Stimulated activated CD8-positive, alpha-beta memory T cell treated with anti-CD3 and anti-CD28 coated beads, Interleukin-15, amount 100 ng/mL, for 4 hours (primary cell): ENCODE results near the gene TMEM253.

Source experiments
- DNase-seq, 2 donors: peaks; one replicate each; pipeline ENCODE4 v3.0.0-alpha.2; 2020; ENCODE audit warnings: low read depth in 2 of 2

The TMEM253 gene

DNA sequence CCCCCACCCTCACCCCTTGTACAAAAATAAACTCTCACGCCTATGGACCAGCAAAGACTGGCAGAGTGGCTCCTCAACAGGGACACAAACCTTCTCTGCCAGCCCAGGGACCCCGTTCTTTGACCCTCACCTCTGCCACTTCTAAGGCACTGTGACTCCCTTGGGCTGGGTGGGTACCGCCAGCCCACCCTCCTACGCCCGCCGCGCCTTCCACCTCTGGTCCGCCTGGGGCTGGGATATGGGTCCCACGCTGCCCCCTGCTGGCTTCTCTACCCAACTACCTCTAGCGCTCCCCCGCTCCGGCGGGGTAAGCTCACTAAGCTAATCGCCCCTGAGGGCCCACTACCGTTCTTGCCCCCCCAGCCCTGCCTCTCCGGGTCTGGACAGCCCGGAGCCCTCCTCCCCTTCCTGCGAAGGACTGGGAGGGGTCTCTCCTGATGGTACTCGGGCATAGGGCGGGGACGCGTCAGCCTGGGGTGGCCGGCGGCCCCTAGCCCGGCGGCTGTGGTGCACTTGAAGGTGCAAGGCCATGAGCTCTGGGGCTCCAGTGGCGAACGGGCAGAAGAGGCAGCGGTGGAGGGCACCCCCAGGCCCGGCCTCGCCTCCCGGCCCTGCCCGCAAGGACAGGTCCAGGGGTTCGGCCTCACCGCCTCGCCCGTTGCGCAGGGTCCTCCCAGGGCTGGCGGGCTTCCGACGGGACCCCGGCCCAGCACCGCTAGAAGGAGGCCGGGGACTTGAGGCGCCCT lies 10.5 kb upstream of the TMEM253 start:
- DNase-seq, result no peak

- DNase-seq, result no peak
Observed at GRCh38 chr14:21090940-21091663, 9.8 kb upstream of the TMEM253 start.

- DNase-seq, result no peak
Observed at GRCh38 chr14:21091821-21092272, 9.0 kb upstream of the TMEM253 start.

DNA sequence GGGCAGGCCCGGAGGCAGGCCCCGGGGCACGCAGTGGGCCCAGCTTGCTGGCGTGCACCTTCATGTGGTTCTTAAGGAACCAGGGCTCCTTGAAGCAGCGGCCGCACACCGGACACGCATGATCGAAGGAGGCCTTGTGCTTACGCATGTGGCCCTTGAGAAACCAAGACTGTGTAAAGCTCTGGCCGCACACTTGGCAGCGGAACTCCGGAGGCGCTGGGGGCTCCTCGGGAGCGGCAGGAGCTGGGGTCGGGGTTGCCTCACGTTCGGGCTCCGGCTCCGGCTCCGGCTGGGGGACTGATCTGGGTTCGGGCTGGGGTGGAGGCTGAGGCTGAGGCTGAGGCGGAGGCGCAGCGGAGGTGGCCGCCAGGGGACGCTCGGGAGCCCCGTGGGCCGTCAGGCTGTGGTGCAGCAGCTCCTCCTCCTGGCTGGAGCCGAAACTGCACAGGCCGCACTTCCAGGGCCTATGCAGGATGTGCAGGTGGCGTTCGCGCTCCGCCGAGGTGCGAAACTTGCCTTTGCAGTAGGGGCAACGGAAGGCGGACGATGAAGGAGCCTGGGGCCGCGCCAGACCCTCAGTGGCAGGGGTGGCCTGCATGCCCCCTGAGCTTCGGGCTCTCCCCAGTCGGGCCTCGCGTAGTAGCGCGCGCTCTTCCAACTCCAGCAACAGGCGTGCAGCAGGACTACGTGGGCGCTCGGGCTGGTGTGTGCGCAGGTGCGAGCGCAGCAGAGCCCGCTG lies 8.4 kb upstream of the TMEM253 start:
- DNase-seq, result peak; percentile 69 to 76

DNA sequence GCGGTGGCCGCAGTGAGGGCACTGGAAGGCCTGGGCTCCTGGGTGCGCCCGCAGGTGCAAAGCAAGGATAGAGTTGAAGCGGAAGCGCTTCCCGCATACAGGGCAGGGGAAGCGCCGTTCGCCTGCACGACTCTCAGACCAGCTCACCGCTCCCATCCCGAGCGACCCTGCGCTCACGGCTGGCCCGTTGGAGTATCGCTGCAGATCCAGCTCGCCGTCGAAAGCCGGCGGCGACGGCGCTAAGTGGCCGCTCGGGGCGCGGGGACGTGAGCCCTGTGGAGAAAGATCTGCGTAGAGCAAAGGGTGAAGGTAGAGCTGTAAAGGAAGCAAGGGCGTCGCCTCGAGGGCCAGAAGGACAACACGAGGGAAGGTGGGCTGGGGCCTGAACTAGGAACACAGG lies 7.8 kb upstream of the TMEM253 start:
- DNase-seq, result no peak

DNA sequence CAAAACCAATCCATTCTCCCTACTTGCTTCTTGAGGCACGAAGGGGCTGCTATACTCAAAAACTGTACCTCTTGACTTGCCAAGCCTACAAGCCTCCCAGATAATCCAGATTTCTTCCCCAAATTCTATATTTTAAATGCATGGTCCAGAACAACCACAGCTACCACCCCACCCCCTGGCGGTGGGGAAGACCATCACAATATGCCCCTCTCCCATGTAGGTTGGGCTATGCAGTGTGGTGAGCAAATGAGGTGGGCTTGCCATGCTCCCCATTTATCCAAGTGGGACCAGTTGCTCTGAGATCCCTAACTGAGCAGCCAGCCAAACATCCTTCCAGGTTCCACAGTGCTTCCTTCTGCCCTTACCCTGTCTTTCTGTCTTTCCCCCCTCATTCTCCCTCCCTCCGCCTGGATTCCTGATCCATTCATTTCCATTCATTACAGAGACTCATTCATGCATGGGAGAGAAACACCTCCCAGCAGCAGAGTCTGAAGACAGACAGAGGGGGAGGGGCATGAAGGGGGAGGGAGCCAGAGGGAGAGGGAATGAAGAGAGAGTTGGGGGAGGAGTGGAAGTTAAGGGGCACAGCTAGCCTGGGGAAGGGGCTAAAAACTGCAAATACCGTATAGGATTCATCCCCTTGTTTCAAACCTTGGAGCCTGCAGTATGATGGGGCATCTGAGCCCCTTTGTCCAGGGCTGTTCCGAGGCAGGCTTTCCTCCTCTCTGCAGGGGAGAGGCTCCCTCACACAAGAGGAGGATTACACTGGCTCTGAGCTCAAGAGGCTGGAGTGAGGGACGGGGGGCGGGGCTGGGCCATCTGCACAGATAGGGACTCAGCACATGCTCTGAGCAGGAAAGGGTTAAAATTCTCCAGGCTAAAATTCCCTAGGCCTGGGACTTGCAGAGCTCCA lies 6.8 kb upstream of the TMEM253 start:
- no peak for DNase-seq

DNA sequence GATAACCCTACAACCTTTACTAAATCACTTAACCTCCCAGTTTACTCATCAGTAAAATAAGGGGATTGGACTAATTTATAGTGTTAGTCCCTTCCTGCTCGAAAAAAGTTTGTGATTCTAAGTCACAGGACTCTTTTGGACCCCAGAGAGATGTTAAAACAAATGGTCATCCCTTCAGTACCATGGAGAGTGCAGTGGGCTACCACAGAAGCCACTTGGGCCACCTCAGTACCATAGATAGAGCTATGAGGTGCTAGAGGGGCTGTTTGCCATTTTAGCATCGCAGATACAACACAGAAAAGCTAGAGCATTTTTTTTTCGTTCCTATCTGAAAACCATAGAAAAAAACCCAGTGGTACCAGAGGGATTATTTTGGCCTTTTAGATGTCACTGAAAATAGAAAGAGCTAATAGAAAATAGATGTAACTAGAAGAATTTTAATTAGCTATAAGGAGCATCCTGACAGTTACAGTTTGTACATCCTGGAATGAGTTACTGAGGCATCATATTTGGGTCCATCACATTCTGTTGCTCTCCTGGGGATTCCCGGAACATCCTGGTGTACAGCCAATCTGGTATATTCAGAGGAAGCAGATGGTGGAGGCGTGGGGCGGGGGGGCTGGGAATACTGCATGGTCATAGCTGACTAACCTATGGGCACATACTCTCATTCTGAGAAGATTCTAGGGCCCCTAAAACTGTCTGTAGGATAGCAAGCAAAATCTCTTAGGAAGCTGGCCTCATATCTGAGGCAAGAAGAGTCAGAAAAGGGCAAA lies 5.2 kb upstream of the TMEM253 start:
- no peak for DNase-seq

- DNase-seq, result no peak
Observed at GRCh38 chr14:21096438-21096837, 4.4 kb upstream of the TMEM253 start.

GRCh38 chr14:21096978-21097635 lies 3.8 kb upstream of the TMEM253 start:
- DNase-seq, result no peak

- DNase-seq, result no peak
Observed at GRCh38 chr14:21097636-21098075, 3.2 kb upstream of the TMEM253 start.

DNA sequence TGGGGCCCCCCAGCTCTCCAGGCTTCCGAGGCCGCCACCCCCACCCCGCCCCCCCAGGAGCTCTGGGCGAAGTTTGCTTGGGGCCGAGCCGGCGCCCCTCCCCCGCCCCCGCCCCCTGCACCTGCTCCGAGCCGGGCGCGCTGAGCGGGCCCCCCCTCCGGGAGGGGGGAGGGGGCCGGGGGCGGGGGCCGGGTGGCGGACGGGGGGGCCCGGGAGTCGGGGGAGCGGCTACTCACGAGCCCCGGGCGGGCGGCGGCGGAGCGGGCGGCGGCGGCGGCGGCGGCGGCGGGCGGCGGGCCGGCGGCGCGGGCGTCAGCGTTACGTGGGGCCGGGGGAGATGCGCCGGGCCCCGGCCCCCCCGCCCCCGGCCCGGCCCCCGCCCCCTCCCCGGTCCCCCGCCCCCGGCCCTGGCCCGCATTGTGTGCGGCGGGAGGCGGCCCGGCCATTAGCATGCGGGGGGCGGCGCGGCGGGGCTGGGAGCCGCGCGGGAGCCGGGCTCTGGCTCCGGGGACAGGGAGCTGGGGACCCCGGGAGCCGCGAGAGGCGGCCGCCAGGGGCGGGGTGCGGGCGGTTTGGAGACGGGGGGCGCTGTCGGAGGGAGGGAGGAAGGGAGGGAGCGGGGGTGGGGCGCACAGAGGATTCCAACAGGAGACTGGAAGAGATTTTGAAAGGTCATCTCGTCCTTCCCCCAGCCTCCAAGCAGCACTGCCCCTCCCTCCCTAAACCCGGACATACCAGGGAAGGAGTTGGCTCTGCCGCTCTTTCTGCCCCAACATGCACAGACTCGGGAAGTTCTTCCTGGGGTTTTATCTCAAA lies 2.6 kb upstream of the TMEM253 start, which contains the start of gene ZNF219:
TSS of gene ZNF219 (minus strand) at position 580 of the 816 bp plus-strand sequence. CDS start 5,064 bp downstream, outside the sequence.
- DNase-seq, result no peak

GRCh38 chr14:21098892-21099595 lies 1.8 kb upstream of the TMEM253 start:
- DNase-seq, result no peak

- DNase-seq, result no peak
Observed at GRCh38 chr14:21099596-21099985, 1.3 kb upstream of the TMEM253 start.

- DNase-seq, result no peak
Observed at GRCh38 chr14:21101802-21102413, 1.0 kb downstream of the TMEM253 start.

DNA sequence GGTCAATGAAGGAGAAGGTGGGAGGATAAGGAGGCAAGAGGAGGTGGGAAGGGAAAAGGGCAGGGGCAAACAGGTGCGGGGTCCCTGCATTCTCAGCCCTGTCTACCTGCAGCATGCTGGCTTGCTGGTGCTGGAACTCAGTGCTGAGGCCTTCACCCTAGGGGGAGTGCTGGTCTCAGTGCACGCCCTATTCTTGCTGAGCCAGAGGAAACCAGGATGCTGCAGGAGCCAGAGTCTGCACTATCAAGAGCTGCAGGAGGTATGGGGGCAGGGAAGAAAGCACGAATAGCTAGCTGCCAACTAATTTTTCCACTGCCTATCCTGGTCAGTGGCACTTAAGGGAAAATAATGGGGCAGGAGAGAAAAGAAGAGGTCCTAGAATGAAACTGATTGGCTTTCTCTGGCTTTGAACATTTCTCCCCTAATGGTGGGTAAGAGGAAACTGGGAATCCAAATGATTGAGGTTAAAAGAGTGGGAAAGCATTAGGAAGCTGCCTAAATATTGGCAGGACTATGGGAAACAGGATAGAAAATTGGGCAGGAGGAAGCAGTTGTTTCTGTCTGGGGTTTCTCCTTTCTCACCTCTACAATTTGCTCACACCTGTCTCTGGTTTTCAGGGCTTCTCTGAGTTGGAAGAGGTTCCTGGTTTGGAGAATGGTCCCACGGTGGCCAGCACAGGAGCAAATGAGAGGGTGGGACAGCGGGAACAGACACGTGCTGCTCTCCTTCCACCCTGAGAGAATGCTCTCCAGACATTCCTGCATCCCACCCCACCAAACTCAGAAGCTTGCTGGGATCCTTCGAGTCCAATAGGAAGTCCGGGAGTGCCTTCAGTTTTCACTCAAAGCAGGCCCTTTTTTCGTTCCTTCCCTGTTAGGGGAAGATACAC lies 1.9 kb downstream of the TMEM253 start:
- no peak for DNase-seq

DNA sequence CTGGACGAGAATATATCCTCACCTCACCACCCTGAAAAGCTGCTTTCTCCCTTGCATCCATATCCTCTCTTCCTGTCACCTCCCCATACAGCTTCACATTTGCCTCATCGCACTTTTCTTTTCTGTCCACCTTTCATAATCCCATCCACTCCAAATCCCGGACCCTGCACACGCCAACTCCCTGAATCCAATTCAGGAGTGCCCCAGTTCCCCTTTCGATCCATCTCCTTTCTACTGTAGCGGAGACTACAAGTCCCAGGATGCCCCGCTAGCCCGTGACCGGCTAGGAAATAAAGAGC lies 2.5 kb downstream of the TMEM253 start:
- DNase-seq, result no peak
